ENCODE data around the gene MGAT3.

MGAT3 gene

DNA sequence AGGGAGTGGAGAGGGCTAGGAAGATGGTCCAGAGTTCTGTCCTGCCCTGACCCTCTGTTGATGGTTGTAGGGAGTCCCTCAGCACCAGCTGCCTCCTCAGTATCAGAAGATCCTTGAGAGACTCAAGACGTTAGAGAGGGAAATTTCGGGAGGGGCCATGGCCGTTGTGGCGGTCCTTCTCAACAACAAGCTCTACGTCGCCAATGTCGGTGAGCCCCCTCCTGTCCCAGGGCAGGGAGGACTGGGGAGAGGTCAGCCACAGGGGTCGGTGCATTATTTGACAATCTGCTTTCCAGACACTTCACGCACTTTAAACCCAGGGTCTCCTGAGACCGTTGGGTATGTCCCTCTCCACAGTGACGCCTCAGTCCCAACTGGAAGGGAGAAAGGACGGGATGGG is 39.2 kb upstream of the MGAT3 start:
- Histone ChIP-seq H3K27me3 (ENCODE audit: insufficient read depth, poor library complexity, severe bottlenecking) (no peaks in the 10 kb centered on the region), H3K27ac (replicated peaks) (no peak overlapping the region), H3K4me3 (replicated peaks; ENCODE audit: insufficient read depth, low read length) (no peak overlapping the region)
- TF ChIP-seq POLR2AphosphoS5 (IDR thresholded peaks at IDR 0.05; ENCODE audit: low read depth) (no peak), GABPA (IDR thresholded peaks at IDR 0.05; ENCODE audit: low read depth) (no peak), SPI1 (IDR thresholded peaks at IDR 0.05; ENCODE audit: borderline replicate concordance, low read depth) (no peak)
- TF ChIP-seq, protein P1, sequence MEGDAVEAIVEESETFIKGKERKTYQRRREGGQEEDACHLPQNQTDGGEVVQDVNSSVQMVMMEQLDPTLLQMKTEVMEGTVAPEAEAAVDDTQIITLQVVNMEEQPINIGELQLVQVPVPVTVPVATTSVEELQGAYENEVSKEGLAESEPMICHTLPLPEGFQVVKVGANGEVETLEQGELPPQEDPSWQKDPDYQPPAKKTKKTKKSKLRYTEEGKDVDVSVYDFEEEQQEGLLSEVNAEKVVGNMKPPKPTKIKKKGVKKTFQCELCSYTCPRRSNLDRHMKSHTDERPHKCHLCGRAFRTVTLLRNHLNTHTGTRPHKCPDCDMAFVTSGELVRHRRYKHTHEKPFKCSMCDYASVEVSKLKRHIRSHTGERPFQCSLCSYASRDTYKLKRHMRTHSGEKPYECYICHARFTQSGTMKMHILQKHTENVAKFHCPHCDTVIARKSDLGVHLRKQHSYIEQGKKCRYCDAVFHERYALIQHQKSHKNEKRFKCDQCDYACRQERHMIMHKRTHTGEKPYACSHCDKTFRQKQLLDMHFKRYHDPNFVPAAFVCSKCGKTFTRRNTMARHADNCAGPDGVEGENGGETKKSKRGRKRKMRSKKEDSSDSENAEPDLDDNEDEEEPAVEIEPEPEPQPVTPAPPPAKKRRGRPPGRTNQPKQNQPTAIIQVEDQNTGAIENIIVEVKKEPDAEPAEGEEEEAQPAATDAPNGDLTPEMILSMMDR (IDR thresholded peaks at IDR 0.05; ENCODE audit: insufficient read depth, low read length): no peak
- TF ChIP-seq, protein P2, sequence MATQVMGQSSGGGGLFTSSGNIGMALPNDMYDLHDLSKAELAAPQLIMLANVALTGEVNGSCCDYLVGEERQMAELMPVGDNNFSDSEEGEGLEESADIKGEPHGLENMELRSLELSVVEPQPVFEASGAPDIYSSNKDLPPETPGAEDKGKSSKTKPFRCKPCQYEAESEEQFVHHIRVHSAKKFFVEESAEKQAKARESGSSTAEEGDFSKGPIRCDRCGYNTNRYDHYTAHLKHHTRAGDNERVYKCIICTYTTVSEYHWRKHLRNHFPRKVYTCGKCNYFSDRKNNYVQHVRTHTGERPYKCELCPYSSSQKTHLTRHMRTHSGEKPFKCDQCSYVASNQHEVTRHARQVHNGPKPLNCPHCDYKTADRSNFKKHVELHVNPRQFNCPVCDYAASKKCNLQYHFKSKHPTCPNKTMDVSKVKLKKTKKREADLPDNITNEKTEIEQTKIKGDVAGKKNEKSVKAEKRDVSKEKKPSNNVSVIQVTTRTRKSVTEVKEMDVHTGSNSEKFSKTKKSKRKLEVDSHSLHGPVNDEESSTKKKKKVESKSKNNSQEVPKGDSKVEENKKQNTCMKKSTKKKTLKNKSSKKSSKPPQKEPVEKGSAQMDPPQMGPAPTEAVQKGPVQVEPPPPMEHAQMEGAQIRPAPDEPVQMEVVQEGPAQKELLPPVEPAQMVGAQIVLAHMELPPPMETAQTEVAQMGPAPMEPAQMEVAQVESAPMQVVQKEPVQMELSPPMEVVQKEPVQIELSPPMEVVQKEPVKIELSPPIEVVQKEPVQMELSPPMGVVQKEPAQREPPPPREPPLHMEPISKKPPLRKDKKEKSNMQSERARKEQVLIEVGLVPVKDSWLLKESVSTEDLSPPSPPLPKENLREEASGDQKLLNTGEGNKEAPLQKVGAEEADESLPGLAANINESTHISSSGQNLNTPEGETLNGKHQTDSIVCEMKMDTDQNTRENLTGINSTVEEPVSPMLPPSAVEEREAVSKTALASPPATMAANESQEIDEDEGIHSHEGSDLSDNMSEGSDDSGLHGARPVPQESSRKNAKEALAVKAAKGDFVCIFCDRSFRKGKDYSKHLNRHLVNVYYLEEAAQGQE (IDR thresholded peaks at IDR 0.05; ENCODE audit: insufficient replicate concordance, low read depth): no peak
- no peak for DNase-seq (ENCODE audit: low read depth in 1 of 2, low spot score in 1 of 2)

DNA sequence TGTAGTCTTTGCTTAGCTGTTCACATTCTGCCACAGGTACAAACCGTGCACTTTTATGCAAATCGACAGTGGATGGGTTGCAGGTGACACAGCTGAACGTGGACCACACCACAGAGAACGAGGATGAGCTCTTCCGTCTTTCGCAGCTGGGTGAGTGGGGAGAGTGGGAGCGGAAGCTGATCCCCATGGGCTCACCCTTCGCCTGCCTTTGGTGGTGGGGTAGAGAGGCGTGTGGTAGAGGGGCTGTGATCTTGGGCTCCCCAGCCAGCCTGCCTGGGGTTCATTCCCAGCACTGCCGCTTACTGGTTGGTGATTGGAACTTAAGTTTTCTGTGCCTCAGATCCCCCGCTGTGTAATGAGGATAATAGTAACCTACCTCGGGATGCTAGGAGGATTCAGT is 38.1 kb upstream of the MGAT3 start:
- no peak overlapping the region for H3K27ac ChIP-seq (replicated peaks)
- H3K4me3 ChIP-seq (replicated peaks; ENCODE audit: insufficient read depth, low read length): no peak overlapping the region
- DNase-seq (ENCODE audit: low read depth in 1 of 2, low spot score in 1 of 2): no peak
- TF ChIP-seq, protein P2 (IDR thresholded peaks at IDR 0.05; ENCODE audit: insufficient replicate concordance, low read depth): no peak
- no peak for TF ChIP-seq GABPA (IDR thresholded peaks at IDR 0.05; ENCODE audit: low read depth)
- no peaks in the 10 kb centered on the region for H3K27me3 ChIP-seq (ENCODE audit: insufficient read depth, poor library complexity, severe bottlenecking)

DNA sequence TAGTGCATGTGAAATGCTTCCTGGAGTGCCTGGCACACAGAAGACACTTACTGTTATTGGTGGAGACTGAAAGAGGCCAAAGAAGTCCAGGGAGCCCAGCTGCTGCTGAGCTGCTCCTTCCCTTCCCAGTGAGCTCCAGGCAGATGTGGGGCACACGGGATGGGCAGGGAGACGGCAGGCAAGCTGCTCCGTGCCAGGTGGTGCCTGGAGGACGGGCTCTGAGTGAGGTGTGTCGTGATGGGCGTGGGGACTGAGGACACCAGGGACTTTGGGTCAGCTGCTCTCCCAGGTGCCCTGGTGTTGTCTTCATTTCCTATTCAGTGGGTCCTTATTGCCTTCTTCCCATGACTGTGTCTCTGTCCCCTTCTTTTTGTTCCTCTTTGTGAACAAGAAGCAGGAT is 37.7 kb upstream of the MGAT3 start:
- H3K4me3 ChIP-seq (replicated peaks; ENCODE audit: insufficient read depth, low read length): no peak overlapping the region
- H3K27ac ChIP-seq (replicated peaks): no peak overlapping the region
- no peak for DNase-seq (ENCODE audit: low read depth in 1 of 2, low spot score in 1 of 2)
- no peak for TF ChIP-seq GABPA (IDR thresholded peaks at IDR 0.05; ENCODE audit: low read depth)
- TF ChIP-seq, protein P2 (IDR thresholded peaks at IDR 0.05; ENCODE audit: insufficient replicate concordance, low read depth): no peak
- TF ChIP-seq, protein P1 (IDR thresholded peaks at IDR 0.05; ENCODE audit: insufficient read depth, low read length): no peak
- H3K27me3 ChIP-seq (ENCODE audit: insufficient read depth, poor library complexity, severe bottlenecking): no peaks in the 10 kb centered on the region

DNA sequence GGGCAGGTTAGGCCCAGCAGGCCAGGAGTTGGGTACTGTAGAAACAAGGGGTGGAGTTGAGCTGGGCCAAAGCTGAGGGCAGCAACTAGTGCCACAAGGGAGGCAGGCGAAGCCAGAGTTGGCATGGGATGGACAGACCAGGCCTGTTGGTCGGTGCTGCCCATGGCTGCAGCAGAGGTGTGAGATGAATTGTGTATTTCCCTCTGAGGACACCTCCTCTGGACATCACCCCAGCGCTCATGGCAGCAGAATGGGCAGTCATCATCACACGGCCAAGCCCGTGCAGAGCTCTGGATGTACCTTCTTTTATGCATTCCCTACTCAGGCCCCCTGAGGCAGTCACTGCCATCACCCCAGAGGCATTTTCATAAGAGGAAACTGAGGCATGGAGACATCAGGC is 36.9 kb upstream of the MGAT3 start:
- no peak overlapping the region for H3K27ac ChIP-seq (replicated peaks)
- H3K4me3 ChIP-seq (replicated peaks; ENCODE audit: insufficient read depth, low read length): no peak overlapping the region
- no peak for TF ChIP-seq SPI1 (IDR thresholded peaks at IDR 0.05; ENCODE audit: borderline replicate concordance, low read depth)
- no peak for TF ChIP-seq GABPA (IDR thresholded peaks at IDR 0.05; ENCODE audit: low read depth)
- TF ChIP-seq, protein P2 (IDR thresholded peaks at IDR 0.05; ENCODE audit: insufficient replicate concordance, low read depth): no peak
- TF ChIP-seq, protein P1 (IDR thresholded peaks at IDR 0.05; ENCODE audit: insufficient read depth, low read length): no peak
- TF ChIP-seq POLR2AphosphoS5 (IDR thresholded peaks at IDR 0.05; ENCODE audit: low read depth): no peak
- DNase-seq (ENCODE audit: low read depth in 1 of 2, low spot score in 1 of 2): no peak
- H3K27me3 ChIP-seq (ENCODE audit: insufficient read depth, poor library complexity, severe bottlenecking): no peaks in the 10 kb centered on the region
